ENCODE measurements around the gene SPI1. TPM values are rescaled to one million over a fixed set of nuclear protein-coding genes. Genes with fewer than 3 reads are reported as not detected.

Gene SPI1
- total RNA-seq, 1 experiment from 2014 or later, result not detected

DNA sequence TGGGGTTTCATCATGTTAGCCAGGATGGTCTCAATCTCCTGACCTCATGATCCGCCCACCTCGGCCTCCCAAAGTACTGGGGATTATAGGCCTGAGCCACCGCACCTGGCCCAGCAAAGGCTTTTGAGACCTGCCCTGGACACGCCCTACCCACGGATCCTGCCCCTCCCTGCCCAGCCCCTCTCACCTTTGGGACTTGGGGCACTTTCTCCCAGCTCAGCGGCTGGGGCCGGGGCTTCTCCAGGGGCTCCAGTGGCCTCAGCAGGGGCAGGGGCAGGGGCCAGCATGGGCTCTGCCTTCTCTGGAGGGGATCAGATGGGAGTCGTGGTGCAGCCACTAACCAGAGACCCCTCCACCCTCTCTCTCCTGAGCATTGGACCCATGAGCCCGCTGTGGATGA lies 28.0 kb downstream of the SPI1 start:
- H2BK120ac ChIP-seq (ENCODE audit: low read depth, low read length, poor library complexity, severe bottlenecking), result no peak overlapping the region
- Mint-ChIP-seq H3K27ac (peak overlapping the region in 2 of 3 experiments; percentile 44 to 96; a peak in 2 of 7 replicates), H3K4me1 (peaks cover 11 to 16% of the 10 kb centered on the region in 2 experiments), H3K36me3 (ENCODE audit: insufficient read depth in 1 of 3, low read depth in 3 of 3) (no peaks in the 10 kb centered on the region), H3K27me3 (ENCODE audit: low read depth) (no peaks in the 10 kb centered on the region), H3K9me3 (no peaks in the 10 kb centered on the region), H3K4me3 (no peak overlapping the region)
- no peaks in the 10 kb centered on the region for H3K79me1 ChIP-seq (ENCODE audit: insufficient read depth, low read depth, low read length, poor library complexity, severe bottlenecking)
- no peak overlapping the region for H2BK15ac ChIP-seq (ENCODE audit: low read depth, low read length)
- no peak overlapping the region for H4K5ac ChIP-seq (ENCODE audit: insufficient read length, low read depth, low read length)
- H3K27me3 ChIP-seq (ENCODE audit: insufficient read depth, low read length), result no peaks in the 10 kb centered on the region
- H3K18ac ChIP-seq (ENCODE audit: insufficient read length, low read depth, low read length), result no peak overlapping the region
- no peak overlapping the region for H2BK5ac ChIP-seq (ENCODE audit: insufficient read length, low read length)
- no peak overlapping the region for H2AK5ac ChIP-seq (ENCODE audit: insufficient read length, low read length)
- H4K91ac ChIP-seq (ENCODE audit: insufficient read length, low read depth, low read length), result no peak overlapping the region
- no peak overlapping the region for H3T11ph ChIP-seq (ENCODE audit: low read length)
- no peak overlapping the region for H2BK20ac ChIP-seq (ENCODE audit: low read depth, low read length, poor library complexity, severe bottlenecking)
- H3K9ac ChIP-seq (ENCODE audit: extremely low read depth, insufficient read length, low read length), result no peak overlapping the region
- no peak for TF ChIP-seq CTCF (conservative IDR thresholded peaks at IDR 0.05)
- no CpG with 5 or more reads among the region's 9 CpGs for WGBS (ENCODE audit: extremely low coverage, insufficient read length, low lambda C conversion rate)
- no peak overlapping the region for H3K4me2 ChIP-seq (ENCODE audit: insufficient read depth, insufficient read length, low read length)
- no peak overlapping the region for H3K14ac ChIP-seq (ENCODE audit: insufficient read depth, low read length)
- no peak overlapping the region for H3K4ac ChIP-seq (ENCODE audit: low read depth, low read length)
- no peaks in the 10 kb centered on the region for H3K23me2 ChIP-seq (ENCODE audit: insufficient read length, low read depth, low read length, poor library complexity, severe bottlenecking)
- no peak overlapping the region for H3K23ac ChIP-seq (ENCODE audit: insufficient read length, low read depth, low read length)
- no peak overlapping the region for H3K27ac ChIP-seq (ENCODE audit: insufficient read length, low read depth, low read length)
- H4K8ac ChIP-seq (replicated peaks; ENCODE audit: insufficient read length, low read depth, low read length), result no peak overlapping the region
- no peak overlapping the region for H2BK12ac ChIP-seq (ENCODE audit: insufficient read length, low read depth, low read length)
- no peaks in the 10 kb centered on the region for H3K9me3 ChIP-seq (ENCODE audit: control insufficient read depth, low read depth, low read length)
- H3K79me2 ChIP-seq (ENCODE audit: insufficient read depth, low read length), result no peaks in the 10 kb centered on the region
- H3K4me1 ChIP-seq (ENCODE audit: insufficient read depth, low read length), result no peaks in the 10 kb centered on the region
- no peak overlapping the region for H3K56ac ChIP-seq (ENCODE audit: insufficient read length, low read depth, low read length)
- H4K20me1 ChIP-seq (ENCODE audit: control insufficient read depth, insufficient read depth, insufficient read length), result no peaks in the 10 kb centered on the region
- no peak for DNase-seq
- H2AFZ ChIP-seq (ENCODE audit: low read length), result no peak overlapping the region
